GM12878 (cell line): ENCODE data around the gene ABCC3.

Source experiments
- CBX3 ChIP-seq: fragments of 200-600 bp; sonication (generic); IDR thresholded peaks from 2 replicates; pipeline ENCODE4 v1.6.1; 2016; ENCODE audit warnings: low read depth, borderline replicate concordance
- CHD1 ChIP-seq: IDR thresholded peaks from 2 replicates; pipeline ENCODE4 v1.6.1; 2012; ENCODE audit warnings: low read depth, low read length, improper control_type of control experiment
- CTCF ChIP-seq, 3 experiments: IDR thresholded peaks in 2 of 3; conservative IDR thresholded peaks in 1 of 3; 2 replicates each; pipeline ENCODE4 v1.5.1; 2011; ENCODE audit warnings: low read depth in 3 of 3, low read length in 3 of 3, mild to moderate bottlenecking in 3 of 3, control low read depth in 2 of 3, moderate library complexity in 2 of 3, inconsistent platforms in 1 of 3, mixed read lengths in 1 of 3; ENCODE audit not compliant: control insufficient read depth in 2 of 3, insufficient read depth in 1 of 3; ENCODE audit errors: extremely low read depth in 1 of 3
- GABPA ChIP-seq: IDR thresholded peaks from 2 replicates; pipeline ENCODE4 v1.6.1; 2014; ENCODE audit warnings: antibody characterized with exemption, low read depth, mild to moderate bottlenecking, inconsistent platforms
- NR2C2 ChIP-seq: IDR thresholded peaks from 2 replicates; pipeline ENCODE4 v1.6.1; 2011; ENCODE audit warnings: borderline replicate concordance, low read depth; ENCODE audit not compliant: control insufficient read depth, insufficient read length
- NRF1 ChIP-seq: conservative IDR thresholded peaks from 2 replicates; pipeline ENCODE4 v1.6.1; 2011; ENCODE audit warnings: mild to moderate bottlenecking, low read depth, low read length, improper control_type of control experiment
- PKNOX1 ChIP-seq: fragments of 450-650 bp; IDR thresholded peaks from 2 replicates; pipeline ENCODE4 v1.6.1; 2016; ENCODE audit warnings: mild to moderate bottlenecking
- POLR2A ChIP-seq: IDR thresholded peaks from 2 replicates; pipeline ENCODE4 v1.6.1; 2011; ENCODE audit warnings: low read depth, mild to moderate bottlenecking, low read length
- RFX5 ChIP-seq: IDR thresholded peaks from 2 replicates; pipeline ENCODE4 v1.6.1; 2011; ENCODE audit warnings: low read depth, low read length, improper control_type of control experiment
- YBX1 ChIP-seq: fragments of 450-650 bp; IDR thresholded peaks from 2 replicates; pipeline ENCODE4 v1.6.1; 2016; ENCODE audit warnings: antibody characterized with exemption
- ZBTB33 ChIP-seq: fragments of 450-650 bp; IDR thresholded peaks from 2 replicates; pipeline ENCODE4 v1.6.1; 2017; ENCODE audit warnings: mild to moderate bottlenecking

- TF ChIP-seq POLR2A: no peak
- no peak for TF ChIP-seq ZBTB33
- no peak for TF ChIP-seq GABPA
- no peak for TF ChIP-seq CHD1
- no peak for TF ChIP-seq CTCF (IDR thresholded peaks at IDR 0.05 in 2 of 3, conservative IDR thresholded peaks at IDR 0.05 in 1 of 3; ENCODE audit: control insufficient read depth in 2 of 3, extremely low read depth in 1 of 3, insufficient read depth in 1 of 3, low read depth in 3 of 3, low read length in 3 of 3)
- no peak for TF ChIP-seq CBX3
- no peak for TF ChIP-seq YBX1
- TF ChIP-seq PKNOX1: no peak
- TF ChIP-seq NR2C2: no peak
- no peak for TF ChIP-seq RFX5
- no peak for TF ChIP-seq NRF1
Observed at GRCh38 chr17:50689956-50690886, 55.5 kb downstream of the ABCC3 start.
